NCI-H1105 treated with DMSO at 0.1 percent for 48 hours (cell line): Measurements from ENCODE around the gene TAS2R46.
"Not testable (repeated sequence)": the region's sequence is repeated elsewhere in the genome, so short reads cannot be mapped to it uniquely, and the experiment has no call there.

Source experiments
- DNase-seq: peaks from one replicate; lab custom pipeline; 2025; lab: John Stamatoyannopoulos, UW

Gene TAS2R46

GRCh38 chr12:11062194-11062593 lies at the start of gene TAS2R46:
TAS2R46 (minus strand) TSS chr12:11062294; CDS start chr12:11062294, 0 bp downstream.
- DNase-seq = not testable (repeated sequence)

GRCh38 chr12:11111213-11111612 lies 49.1 kb upstream of the TAS2R46 start:
- not testable (repeated sequence) for DNase-seq

- DNase-seq = no peak
Measured at GRCh38 chr12:11108862-11109261, 46.8 kb upstream of the TAS2R46 start.

- no peak for DNase-seq
Measured at GRCh38 chr12:11107719-11108118, 45.6 kb upstream of the TAS2R46 start.

- no peak for DNase-seq
Measured at GRCh38 chr12:11106288-11106687, 44.2 kb upstream of the TAS2R46 start.

GRCh38 chr12:11105546-11105945 lies 43.5 kb upstream of the TAS2R46 start:
- no peak for DNase-seq

- not testable (repeated sequence) for DNase-seq
Measured at GRCh38 chr12:11094910-11095309, 32.8 kb upstream of the TAS2R46 start.

GRCh38 chr12:11092128-11092527 lies 30.0 kb upstream of the TAS2R46 start, which contains the start of gene TAS2R43:
TAS2R43 (minus strand) TSS chr12:11092313; CDS start chr12:11092229, 84 bp downstream.
- DNase-seq = no peak

- DNase-seq = no peak
Measured at GRCh38 chr12:11089246-11089645, 27.2 kb upstream of the TAS2R46 start.

- no peak for DNase-seq
Measured at GRCh38 chr12:11085419-11085818, 23.3 kb upstream of the TAS2R46 start.

- no peak for DNase-seq
Measured at GRCh38 chr12:11081987-11082386, 19.9 kb upstream of the TAS2R46 start.

- DNase-seq = no peak
Measured at GRCh38 chr12:11078246-11078645, 16.2 kb upstream of the TAS2R46 start.

GRCh38 chr12:11075642-11076041 lies 13.5 kb upstream of the TAS2R46 start:
- no peak for DNase-seq

GRCh38 chr12:11071414-11071813 lies 9.3 kb upstream of the TAS2R46 start:
- DNase-seq = peak; percentile 21

- DNase-seq = no peak
Measured at GRCh38 chr12:11070999-11071398, 8.9 kb upstream of the TAS2R46 start.

GRCh38 chr12:11069854-11070365 lies 7.8 kb upstream of the TAS2R46 start:
- DNase-seq = no peak

- no peak for DNase-seq
Measured at GRCh38 chr12:11067514-11067913, 5.4 kb upstream of the TAS2R46 start.

- DNase-seq = no peak
Measured at GRCh38 chr12:11059784-11060183, 2.3 kb downstream of the TAS2R46 start.

- DNase-seq = no peak
Measured at GRCh38 chr12:11059041-11059440, 3.1 kb downstream of the TAS2R46 start.

GRCh38 chr12:11055306-11055705 lies 6.8 kb downstream of the TAS2R46 start:
- no peak for DNase-seq

- not testable (repeated sequence) for DNase-seq
Measured at GRCh38 chr12:11049806-11050531, 12.1 kb downstream of the TAS2R46 start.

- DNase-seq = not testable (repeated sequence)
Measured at GRCh38 chr12:11041366-11041765, 20.7 kb downstream of the TAS2R46 start.

GRCh38 chr12:11040162-11040561 lies 21.9 kb downstream of the TAS2R46 start:
- no peak for DNase-seq

GRCh38 chr12:11039171-11039570 lies 22.9 kb downstream of the TAS2R46 start:
- no peak for DNase-seq
